ENCODE results near the gene SPEM2. TPM values are rescaled to one million over a fixed set of nuclear protein-coding genes. Genes with fewer than 3 reads are reported as not detected.

Gene SPEM2
- total RNA-seq, 4 donors from 2014 or later: not detected

DNA sequence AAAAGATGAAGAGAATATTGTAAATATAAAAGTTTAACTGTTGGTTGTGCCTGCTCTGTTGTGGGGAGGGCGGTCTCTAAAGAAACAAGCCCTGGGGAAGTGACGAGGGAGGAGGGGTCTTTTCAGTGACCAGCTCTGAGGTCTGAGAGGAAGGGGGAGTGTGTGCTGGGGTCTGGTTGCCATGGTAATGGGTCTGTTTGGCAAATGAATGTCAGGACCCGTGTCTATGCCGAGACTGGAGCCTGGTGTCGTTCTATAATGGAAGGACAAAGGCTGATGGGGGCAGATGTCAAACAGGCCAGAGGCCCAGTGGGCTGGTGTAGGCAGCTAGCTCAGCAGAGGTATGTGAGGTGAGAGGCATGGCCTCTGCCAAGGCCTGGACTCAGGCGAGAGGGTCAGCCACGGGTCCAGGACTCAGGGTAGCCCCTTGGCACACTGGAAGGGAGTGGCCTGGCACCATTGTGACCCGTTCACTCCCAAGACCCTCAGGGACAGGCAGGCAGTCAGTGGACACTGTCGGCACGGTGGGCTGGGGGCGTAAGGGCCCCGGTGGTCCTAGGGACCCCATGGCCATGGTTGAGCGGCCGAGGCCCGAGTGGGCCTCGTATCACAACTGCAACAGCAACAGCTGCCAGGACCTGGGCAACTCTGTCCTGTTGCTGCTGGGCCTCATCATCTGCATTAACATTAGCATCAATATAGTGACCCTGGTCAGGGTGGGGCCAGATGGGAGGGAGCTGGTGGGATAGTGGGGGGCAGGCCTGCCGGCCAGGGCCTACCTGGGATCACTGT, 5.4 kb upstream of the SPEM2 start, which contains the start of gene SPEM1:
Gene SPEM1 (plus strand): TSS at position 506 of the 792 bp plus-strand sequence. CDS start 61 bp downstream, at position 567.
- no peak for DNase-seq (ENCODE audit: low spot score)
- no peak for ATAC-seq (ENCODE audit: low FRiP score)

GRCh38 chr17:7421186-7421585, 4.2 kb upstream of the SPEM2 start:
- no peak for TF ChIP-seq CTCF (IDR thresholded peaks at IDR 0.05)
- no peak for DNase-seq (ENCODE audit: low spot score)

More for the DNA sequence above, 5.4 kb upstream of the SPEM2 start, which contains the start of gene SPEM1:
- no peak for TF ChIP-seq CTCF (IDR thresholded peaks at IDR 0.05)

DNA sequence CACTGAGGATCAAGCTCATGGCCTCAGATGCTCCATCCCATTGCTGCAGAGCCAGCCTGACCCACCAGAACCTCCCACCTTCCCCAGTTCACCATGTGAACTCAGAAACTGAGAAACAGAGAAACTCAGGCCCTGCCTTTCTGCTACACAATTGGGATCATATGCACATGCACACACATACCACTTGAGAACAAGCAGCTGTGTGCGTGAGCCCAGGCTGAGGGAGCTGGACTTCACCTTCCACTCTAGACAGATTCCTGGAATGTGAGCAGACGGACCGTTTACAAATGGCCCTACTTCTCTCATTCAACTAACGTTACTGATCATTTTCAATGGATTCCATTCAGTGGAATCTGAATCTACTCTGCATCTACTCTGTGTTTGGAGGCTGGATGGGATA, 1.7 kb upstream of the SPEM2 start:
- TF ChIP-seq CTCF (IDR thresholded peaks at IDR 0.05): no peak
- ATAC-seq (ENCODE audit: low FRiP score): no peak
- DNase-seq (ENCODE audit: low spot score): no peak

More at GRCh38 chr17:7421186-7421585, 4.2 kb upstream of the SPEM2 start:
- no peak for ATAC-seq (ENCODE audit: low FRiP score)

GRCh38 chr17:7425756-7426155, 340 bp downstream of the SPEM2 start:
- DNase-seq (ENCODE audit: low spot score): no peak
- TF ChIP-seq CTCF (IDR thresholded peaks at IDR 0.05): no peak
- no peak for ATAC-seq (ENCODE audit: low FRiP score)

GRCh38 chr17:7426203-7426863, 917 bp downstream of the SPEM2 start:
- ATAC-seq (ENCODE audit: low FRiP score) (no peak), DNase-seq (ENCODE audit: low spot score) (no peak)
- no peak for TF ChIP-seq CTCF (IDR thresholded peaks at IDR 0.05)

- DNase-seq (ENCODE audit: low spot score) (no peak), ATAC-seq (ENCODE audit: low FRiP score) (no peak)
- TF ChIP-seq CTCF (IDR thresholded peaks at IDR 0.05): no peak
These were observed 1.6 kb downstream of the SPEM2 start for GRCh38 chr17:7426896-7427489.

Measured in omental fat pad (tissue), 4 donors.